GM18517 (cell line): Measurements from ENCODE around the gene KIF3C.
"Not testable (repeated sequence)": the region's sequence is repeated elsewhere in the genome, so short reads cannot be mapped to it uniquely, and the experiment has no call there.

Experiments used
- ATAC-seq: cut with Tn5 transposase; IDR thresholded peaks from one replicate; pipeline ENCODE4 v1.9.1; 2021; ENCODE audit warnings: mild to moderate bottlenecking, moderate library complexity; ENCODE audit not compliant: unreplicated experiment

KIF3C gene

GRCh38 chr2:25982273-25982967, at the start of gene KIF3C:
KIF3C (minus strand) TSS chr2:25982497; CDS start chr2:25981917, 580 bp downstream.
- ATAC-seq = no peak

- not testable (repeated sequence) for ATAC-seq
Measured at GRCh38 chr2:26028083-26028482, 45.8 kb upstream of the KIF3C start.

- ATAC-seq = no peak
Measured at GRCh38 chr2:26025509-26025908, 43.2 kb upstream of the KIF3C start.

GRCh38 chr2:26024260-26024659, 42.0 kb upstream of the KIF3C start:
- no peak for ATAC-seq

GRCh38 chr2:26020231-26020640, 37.9 kb upstream of the KIF3C start:
- no peak for ATAC-seq

- no peak for ATAC-seq
Measured at GRCh38 chr2:26018184-26019055, 36.1 kb upstream of the KIF3C start.

- ATAC-seq = no peak
Measured at GRCh38 chr2:26017464-26018183, 35.3 kb upstream of the KIF3C start.

GRCh38 chr2:26016706-26017045, 34.4 kb upstream of the KIF3C start:
- ATAC-seq = not testable (repeated sequence)

- ATAC-seq = no peak
Measured at GRCh38 chr2:26016012-26016705, 33.9 kb upstream of the KIF3C start.

GRCh38 chr2:26013668-26014067, 31.4 kb upstream of the KIF3C start:
- no peak for ATAC-seq

- ATAC-seq = no peak
Measured at GRCh38 chr2:26011990-26012856, 29.9 kb upstream of the KIF3C start.

- no peak for ATAC-seq
Measured at GRCh38 chr2:26011609-26011989, 29.3 kb upstream of the KIF3C start.

- ATAC-seq = no peak
Measured at GRCh38 chr2:26010943-26011342, 28.6 kb upstream of the KIF3C start.

- no peak for ATAC-seq
Measured at GRCh38 chr2:26009567-26009963, 27.3 kb upstream of the KIF3C start.

- no peak for ATAC-seq
Measured at GRCh38 chr2:26008851-26009566, 26.7 kb upstream of the KIF3C start.

GRCh38 chr2:26008095-26008494, 25.8 kb upstream of the KIF3C start:
- ATAC-seq = no peak

GRCh38 chr2:26002632-26003310, 20.5 kb upstream of the KIF3C start:
- no peak for ATAC-seq

- ATAC-seq = no peak
Measured at GRCh38 chr2:26001743-26002351, 19.6 kb upstream of the KIF3C start.
